K562 (cell line): ENCODE measurements around the gene PDE4D. TPM values are rescaled to one million over a fixed set of nuclear protein-coding genes. Genes with fewer than 3 reads are reported as not detected.

Source experiments
- ATAC-seq: fragments of 200-7000 bp; cut with Tn5 transposase; 3 replicates; pipeline ENCODE4 v1.9.1; 2020; ENCODE audit warnings: moderate library complexity
- BruUV-seq: library from RNA; stranded (reverse); fragments of 400-500 nt; replicated peaks from 2 replicates; lab custom pipeline; 2021; lab: Mats Ljungman, UMichigan
- CTCF ChIA-PET: fragments of 300-600 bp; formaldehyde crosslinking; extraction: SDS; loops from one replicate; lab custom pipeline; 2021; ENCODE audit warnings: low intra/inter-chr PET ratio; lab: Yijun Ruan, JAX
- POLR2A ChIA-PET: fragments of 300-600, 350-650 bp; sonication (Branson Sonifier 250); formaldehyde crosslinking; extraction: SDS; loops from one replicate; lab custom pipeline; 2021; ENCODE audit warnings: antibody characterized with exemption, inconsistent platforms; lab: Yijun Ruan, JAX
- DNase-seq, 4 experiments: peaks; one replicate each; pipeline versions ENCODE4 v3.0.0 to v3.0.0-alpha.2; 2011 to 2018; ENCODE audit warnings: low spot score in 3 of 4, mixed read lengths in 3 of 4; ENCODE audit errors: extremely low read depth in 1 of 4
- FAIRE-seq: peaks from 2 replicates; lab custom pipeline; 2011; peaks lifted over from hg19 to GRCh38; lab: Jason Lieb, UNC
- H2AFZ ChIP-seq: 2 replicates; pipeline ENCODE4 v1.6.0; 2011; ENCODE audit warnings: low read depth, low read length, control low read depth, inconsistent platforms
- H3K27ac ChIP-seq: fragments of 200-600 bp; 3 replicates; pipeline ENCODE4 v1.8.0; 2011; ENCODE audit warnings: low read depth, mild to moderate bottlenecking, control low read depth, inconsistent platforms, low read length, moderate library complexity, mixed read lengths; ENCODE audit errors: extremely low read depth
- H3K27me3 ChIP-seq, 2 experiments: fragments of 300-600 bp in 1 of 2; 2 replicates in 1 of 2; 3 replicates in 1 of 2; pipeline versions ENCODE4 v1.6.0 to v1.8.0; 2011; ENCODE audit warnings: inconsistent platforms in 2 of 2, low read length in 2 of 2, mild to moderate bottlenecking in 1 of 2, mixed read lengths in 1 of 2, moderate library complexity in 1 of 2; ENCODE audit not compliant: control insufficient read depth in 2 of 2, insufficient read depth in 2 of 2
- H3K36me3 ChIP-seq: fragments of 300-600 bp; 3 replicates; pipeline ENCODE4 v1.8.0; 2011; ENCODE audit warnings: mild to moderate bottlenecking, low read length, inconsistent platforms; ENCODE audit not compliant: control insufficient read depth, insufficient read depth
- H3K4me1 ChIP-seq, 2 experiments: fragments of 200-600 bp in 1 of 2; replicated peaks in 1 of 2; 2 replicates in 1 of 2; 3 replicates in 1 of 2; pipeline versions ENCODE4 v1.5.1 to v1.8.0; 2011; ENCODE audit warnings: inconsistent platforms in 2 of 2, low read length in 2 of 2, mild to moderate bottlenecking in 1 of 2, mixed read lengths in 1 of 2, moderate library complexity in 1 of 2; ENCODE audit not compliant: control insufficient read depth in 2 of 2, insufficient read depth in 2 of 2
- H3K4me2 ChIP-seq: 2 replicates; pipeline ENCODE4 v1.6.1; 2011; ENCODE audit warnings: low read length, control low read depth, inconsistent platforms, mixed read lengths; ENCODE audit not compliant: insufficient read depth
- H3K4me3 ChIP-seq: fragments of 200-600 bp; sonication (generic), shearing (Covaris generic); 2 replicates; pipeline ENCODE4 v1.5.1; 2016; ENCODE audit warnings: control low read depth, inconsistent platforms
- H3K79me2 ChIP-seq: fragments of 200-600 bp; 3 replicates; pipeline ENCODE4 v1.8.0; 2011; ENCODE audit warnings: low read length, inconsistent platforms; ENCODE audit not compliant: control insufficient read depth, insufficient read depth
- H3K9ac ChIP-seq, 2 experiments: 2 replicates each; pipeline versions ENCODE4 v1.6.0 to v1.6.1; 2011; ENCODE audit warnings: low read depth in 2 of 2, low read length in 2 of 2, control low read depth in 1 of 2, inconsistent platforms in 1 of 2, mild to moderate bottlenecking in 1 of 2, mixed read lengths in 1 of 2; ENCODE audit not compliant: insufficient read depth in 1 of 2
- H3K9me1 ChIP-seq: one replicate; pipeline ENCODE4 v1.6.0; 2011; ENCODE audit warnings: inconsistent platforms, mild to moderate bottlenecking, low read length, moderate library complexity; ENCODE audit not compliant: control insufficient read depth, insufficient read depth
- H3K9me3 ChIP-seq: replicated peaks from 2 replicates; pipeline ENCODE4 v1.5.1; 2011; ENCODE audit warnings: low read depth, low read length, inconsistent platforms; ENCODE audit not compliant: control insufficient read depth, insufficient read depth
- H4K20me1 ChIP-seq: replicated peaks from 2 replicates; pipeline ENCODE4 v1.6.1; 2011; ENCODE audit warnings: low read length, inconsistent platforms, mixed read lengths; ENCODE audit not compliant: control insufficient read depth, insufficient read depth
- CHCHD3 ChIP-seq: fragments of 250-450 bp; sonication (Bioruptor Pico); IDR thresholded peaks from 2 replicates; pipeline ENCODE4 v2.1.2; 2022; ENCODE audit warnings: mild to moderate bottlenecking
- CREM ChIP-seq: IDR thresholded peaks from 2 replicates; pipeline ENCODE4 v1.6.1; 2014; ENCODE audit warnings: antibody characterized with exemption, low read depth
- HBP1 ChIP-seq: fragments of 450-650 bp; formaldehyde crosslinking; IDR thresholded peaks from 2 replicates; pipeline ENCODE4 v1.4.0; 2022; ENCODE audit warnings: missing genetic modification characterization
- HMG20B ChIP-seq: fragments of 250-450 bp; sonication (Bioruptor Pico); IDR thresholded peaks from 2 replicates; pipeline ENCODE4 v1.5.0; 2021; ENCODE audit warnings: mild to moderate bottlenecking
- KDM2B ChIP-seq: fragments of 250-450 bp; sonication (Bioruptor Pico); IDR thresholded peaks from 2 replicates; pipeline ENCODE4 v1.8.0; 2021; ENCODE audit warnings: mild to moderate bottlenecking, moderate library complexity
- KHSRP ChIP-seq: fragments of 450-650 bp; IDR thresholded peaks from 2 replicates; pipeline ENCODE4 v1.6.1; 2017
- MEF2A ChIP-seq: IDR thresholded peaks from 2 replicates; pipeline ENCODE4 v1.6.1; 2011; ENCODE audit warnings: low read depth, mild to moderate bottlenecking, low read length, moderate library complexity; ENCODE audit not compliant: control insufficient read depth
- NCOA1 ChIP-seq: fragments of 450-650 bp; IDR thresholded peaks from 2 replicates; pipeline ENCODE4 v1.6.1; 2016; ENCODE audit warnings: low read depth
- SIRT6 ChIP-seq: IDR thresholded peaks from one replicate; pipeline ENCODE4 v1.6.1; 2012; ENCODE audit warnings: low read depth, mild to moderate bottlenecking, control low read depth, inconsistent platforms, low read length, moderate library complexity
- SRSF1 ChIP-seq: fragments of 200-400 bp; formaldehyde crosslinking; IDR thresholded peaks from 2 replicates; pipeline ENCODE4 v1.6.1; 2017; ENCODE audit warnings: mild to moderate bottlenecking, low read depth, low read length, moderate library complexity
- TAL1 ChIP-seq: fragments of 450-650 bp; IDR thresholded peaks from 2 replicates; pipeline ENCODE4 v1.6.1; 2016; ENCODE audit warnings: mild to moderate bottlenecking
- XRCC4 ChIP-seq: IDR thresholded peaks from one replicate; pipeline ENCODE4 v1.6.1; 2011; ENCODE audit not compliant: insufficient read depth, insufficient read length; ENCODE audit errors: extremely low read depth
- ZC3H11A ChIP-seq: IDR thresholded peaks from 2 replicates; pipeline ENCODE4 v1.6.1; 2012; ENCODE audit warnings: low read depth, low read length, improper control_type of control experiment
- ZNF197 ChIP-seq: fragments of 200-800 bp; sonication (Bioruptor generic); IDR thresholded peaks from 2 replicates; pipeline ENCODE4 v1.6.1; 2016; ENCODE audit warnings: low read depth, missing genetic modification characterization, missing compliant biosample characterization
- ZNF212 ChIP-seq: fragments of 450-650 bp; formaldehyde crosslinking; IDR thresholded peaks from 2 replicates; pipeline ENCODE4 v1.4.0; 2020; ENCODE audit warnings: mild to moderate bottlenecking
- ZNF3 ChIP-seq: fragments of 250-450 bp; sonication (Bioruptor Pico); IDR thresholded peaks from 2 replicates; pipeline ENCODE4 v1.5.0; 2021; ENCODE audit warnings: mild to moderate bottlenecking, moderate library complexity
- ZNF408 ChIP-seq: fragments of 250-450 bp; sonication (Bioruptor Pico); IDR thresholded peaks from 2 replicates; pipeline ENCODE4 v1.4.0; 2020; ENCODE audit warnings: low read depth, mild to moderate bottlenecking, moderate library complexity
- ZNF707 ChIP-seq: fragments of 250-450 bp; sonication (Bioruptor Pico); conservative IDR thresholded peaks from 2 replicates; pipeline ENCODE4 v1.8.0; 2022; ENCODE audit warnings: inconsistent platforms, mild to moderate bottlenecking, moderate library complexity
- WGBS: fragments of 100-300 bp; shearing (Covaris generic); methylation state at CpG from one replicate; pipeline ENCODE4 v1.1.6; 2016; ENCODE audit warnings: low coverage, mixed read lengths; ENCODE audit not compliant: insufficient coverage; ENCODE audit errors: missing lambda C conversion rate; 5-methylcytosine and 5-hydroxymethylcytosine counted together
- in situ Hi-C: fragments of 300-500 bp; cut with MboI; formaldehyde crosslinking; loops from 4 replicates; pipeline ENCODE4 v1.15.0; 2018; ENCODE audit warnings: inconsistent platforms, mixed read lengths
- intact Hi-C: fragments of 100-400 bp; cut with micrococcal nuclease; formaldehyde crosslinking; loops from 2 replicates; pipeline ENCODE4 v1.14.2; 2022
- polyA plus RNA-seq, 8 experiments: library from polyadenylated mRNA; depleted of rRNA in 4 of 8; stranded (reverse) in 5 of 8; unstranded in 3 of 8; fragments of >200 nt; fragmentation: Nextera tagmentation in 2 of 8; fragmentation: Illumina TruSeq in 1 of 8; extraction: Ambion mirVana in 2 of 8; extraction: Trizol in 1 of 8; gene quantifications; 2 replicates each; pipeline versions ENCODE4 v1.2.1 to v1.2.3, GENCODE V29; 2011 to 2014; ENCODE audit warnings: inconsistent platforms in 1 of 8, missing spikeins in 1 of 8
- total RNA-seq, 7 experiments: library from RNA; depleted of rRNA in 6 of 7; stranded (reverse); fragments of >200 nt in 6 of 7; fragmentation: Illumina TruSeq in 2 of 7; extraction: Trizol in 2 of 7; gene quantifications; 2 replicates each; pipeline versions ENCODE4 v1.2.1 to v1.2.3, GENCODE V29; 2011 to 2021; ENCODE audit warnings: low replicate concordance in 1 of 7

PDE4D gene
- total and polyA plus RNA-seq, 9 of the 15 experiments (the other 6 are each of a cell fraction or from before 2014, with no cell fraction given), result 0.04 to 0.46 (median 0.13) TPM

GRCh38 chr5:59760785-59761348 is 132.7 kb downstream of the PDE4D start:
- ATAC-seq (no peak), DNase-seq (no peak), FAIRE-seq (no peak)
- no peaks in the 10 kb centered on the region for H3K36me3 ChIP-seq
- no peaks in the 10 kb centered on the region for H3K9me3 ChIP-seq
- in situ Hi-C loops, result no loop called here
- intact Hi-C loops, result no loop called here
- no peaks in the 10 kb centered on the region for H3K4me1 ChIP-seq
- 0% methylated on average over 2 of the region's 2 CpGs for WGBS
- POLR2A ChIA-PET, result no interaction called here
- no peaks in the 10 kb centered on the region for H3K27me3 ChIP-seq
- BruUV-seq, result no TSS peak
- H3K79me2 ChIP-seq, result no peaks in the 10 kb centered on the region
- no peak overlapping the region for H3K4me2 ChIP-seq
- no peaks in the 10 kb centered on the region for H3K9me1 ChIP-seq
- CTCF ChIA-PET, result no interaction called here
- H3K27ac ChIP-seq, result no peak overlapping the region
- H2AFZ ChIP-seq, result no peak overlapping the region
- no peak overlapping the region for H3K9ac ChIP-seq
- H3K4me3 ChIP-seq, result no peak overlapping the region
- no peaks in the 10 kb centered on the region for H4K20me1 ChIP-seq
- TF ChIP-seq CREM, result no peak
- TF ChIP-seq XRCC4, result no peak
- no peak for TF ChIP-seq SRSF1
- TF ChIP-seq ZNF212 (CRISPR knock-in tag), result no peak
- TF ChIP-seq MEF2A, result no peak
- TF ChIP-seq KDM2B, result no peak
- TF ChIP-seq ZC3H11A, result no peak
- no peak for TF ChIP-seq SIRT6
- TF ChIP-seq KHSRP, result no peak
- TF ChIP-seq NCOA1, result no peak
- no peak for TF ChIP-seq TAL1
- TF ChIP-seq ZNF707 (CRISPR knock-in tag), result no peak
- no peak for TF ChIP-seq HBP1 (CRISPR knock-in tag)
- TF ChIP-seq ZNF197 (CRISPR knock-in tag), result no peak
- no peak for TF ChIP-seq HMG20B (CRISPR knock-in tag)
- TF ChIP-seq CHCHD3 (CRISPR knock-in tag), result no peak
- TF ChIP-seq ZNF408 (CRISPR knock-in tag), result no peak
- TF ChIP-seq ZNF3, result no peak
